A673 (cell line): ENCODE measurements around the gene TBX18.

Source experiments
- CTCF ChIP-seq: fragments of 300-800, 200-600 bp; sonication (generic); conservative IDR thresholded peaks from 2 replicates; pipeline ENCODE4 v1.5.1; 2017; ENCODE audit warnings: low read depth, mild to moderate bottlenecking, antibody characterized with exemption, low read length, moderate library complexity, mixed read lengths
- EZH2 ChIP-seq: fragments of 200-600 bp; sonication (generic); IDR thresholded peaks from 2 replicates; pipeline ENCODE4 v1.6.1; 2017; ENCODE audit warnings: borderline replicate concordance, low read depth, mild to moderate bottlenecking, mixed read lengths, antibody characterized with exemption, low read length; ENCODE audit not compliant: poor library complexity, severe bottlenecking

GRCh38 chr6:84681693-84682326, 82.6 kb downstream of the TBX18 start:
- TF ChIP-seq CTCF (no peak), EZH2 (no peak)
